NCI-H2196 treated with DMSO at 0.1 percent for 48 hours (cell line): ENCODE measurements around the gene JADE2.
"Not testable (repeated sequence)": the region's sequence is repeated elsewhere in the genome, so short reads cannot be mapped to it uniquely, and the experiment has no call there.

ENCODE experiments used
- DNase-seq: peaks from one replicate; lab custom pipeline; 2025; ENCODE audit not compliant: unreplicated experiment; lab: John Stamatoyannopoulos, UW

JADE2 gene

DNA sequence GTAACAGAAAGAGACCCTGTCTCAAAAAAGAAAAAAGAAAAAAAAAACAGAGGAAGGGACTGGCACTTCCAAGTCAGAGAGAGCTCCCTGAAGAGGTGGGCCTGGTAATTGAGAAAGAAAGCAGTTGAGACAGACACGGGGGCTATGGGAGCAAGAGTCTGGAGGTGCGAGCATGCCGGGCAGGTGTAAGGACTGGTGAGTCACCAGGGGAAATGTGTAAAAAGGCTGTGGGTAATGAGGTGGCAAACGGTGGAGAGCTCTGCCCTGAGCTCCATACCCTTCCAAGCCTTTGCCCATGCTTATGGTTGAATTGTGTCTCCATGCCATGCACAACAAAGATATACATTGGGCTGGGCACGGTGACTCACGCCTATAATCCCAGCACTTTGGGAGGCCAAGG lies 18.0 kb upstream of the JADE2 start:
- no peak for DNase-seq

GRCh38 chr5:134508521-134509195 lies 16.8 kb upstream of the JADE2 start:
- no peak for DNase-seq

DNA sequence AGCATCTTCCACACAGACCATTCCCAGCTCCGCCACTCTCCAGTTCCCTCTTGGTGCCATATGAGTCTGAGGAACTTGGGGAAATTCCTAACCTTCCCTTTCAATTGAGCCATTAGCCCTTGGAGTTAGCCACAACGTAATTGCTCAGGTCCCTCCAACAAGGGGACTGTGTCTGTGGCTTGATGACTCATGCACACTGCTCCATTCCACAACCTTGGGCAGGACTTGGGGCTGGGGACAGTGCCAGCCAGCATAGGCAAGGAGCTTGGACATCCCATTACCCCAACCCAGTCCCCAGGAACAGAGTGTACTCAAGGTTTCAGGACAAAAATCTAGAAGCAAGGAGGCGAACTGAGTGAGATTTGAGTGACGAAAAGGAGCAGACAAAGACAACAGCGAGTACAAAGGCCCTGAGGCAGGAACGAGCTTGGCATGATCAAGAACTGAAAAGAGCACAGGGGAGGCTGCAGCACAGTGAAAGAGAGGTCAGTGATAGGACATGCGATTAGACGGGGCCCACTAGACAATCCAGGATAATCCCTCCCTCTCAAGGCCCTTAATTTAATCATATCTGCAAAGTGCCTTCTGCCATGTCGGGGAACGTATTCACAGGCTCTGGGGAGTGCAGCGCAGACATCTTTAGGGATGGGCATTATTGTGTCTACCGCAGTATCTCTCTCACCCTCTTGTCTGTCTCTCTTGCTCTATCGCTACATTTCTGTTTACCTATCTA lies 16.0 kb upstream of the JADE2 start:
- DNase-seq, result no peak

DNA sequence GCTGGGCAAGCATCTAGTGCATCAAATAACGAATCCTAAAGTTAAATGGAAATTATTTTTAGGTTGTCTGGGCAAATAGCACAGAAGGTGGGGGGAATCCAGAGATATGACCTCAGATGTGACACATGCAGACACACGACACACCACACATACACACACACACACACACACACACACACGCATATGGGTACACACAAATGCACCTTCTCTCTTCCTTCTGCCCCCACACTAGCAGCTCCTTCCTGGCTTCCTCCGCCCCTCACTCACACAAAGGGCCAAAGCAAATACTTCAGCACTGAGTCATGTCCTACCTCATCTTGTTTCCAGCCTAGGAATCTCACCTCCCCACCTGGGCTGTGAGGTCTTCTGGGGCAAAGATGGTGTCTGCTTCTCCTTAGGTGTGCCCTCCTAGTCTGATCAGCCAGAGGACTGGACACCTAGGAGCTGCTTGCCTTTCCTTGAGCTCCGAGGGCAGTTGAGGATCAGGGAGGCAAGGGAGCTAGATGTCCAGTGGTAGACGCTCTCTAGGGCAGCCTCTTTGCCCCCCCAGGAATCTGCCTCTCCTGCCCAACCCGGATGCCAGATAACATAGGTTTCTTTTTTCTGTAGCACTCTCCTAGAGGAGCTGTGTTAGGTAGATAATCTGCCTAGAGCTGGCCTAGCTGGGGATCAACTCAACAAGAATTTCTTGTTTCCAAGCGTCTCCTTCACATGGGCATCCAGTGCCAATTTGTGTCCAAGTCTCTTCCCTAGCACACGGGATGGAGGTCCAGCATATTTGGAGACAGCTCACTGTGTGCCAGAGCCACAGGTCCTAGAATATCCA lies 14.3 kb upstream of the JADE2 start:
- DNase-seq, result peak; percentile 42

DNA sequence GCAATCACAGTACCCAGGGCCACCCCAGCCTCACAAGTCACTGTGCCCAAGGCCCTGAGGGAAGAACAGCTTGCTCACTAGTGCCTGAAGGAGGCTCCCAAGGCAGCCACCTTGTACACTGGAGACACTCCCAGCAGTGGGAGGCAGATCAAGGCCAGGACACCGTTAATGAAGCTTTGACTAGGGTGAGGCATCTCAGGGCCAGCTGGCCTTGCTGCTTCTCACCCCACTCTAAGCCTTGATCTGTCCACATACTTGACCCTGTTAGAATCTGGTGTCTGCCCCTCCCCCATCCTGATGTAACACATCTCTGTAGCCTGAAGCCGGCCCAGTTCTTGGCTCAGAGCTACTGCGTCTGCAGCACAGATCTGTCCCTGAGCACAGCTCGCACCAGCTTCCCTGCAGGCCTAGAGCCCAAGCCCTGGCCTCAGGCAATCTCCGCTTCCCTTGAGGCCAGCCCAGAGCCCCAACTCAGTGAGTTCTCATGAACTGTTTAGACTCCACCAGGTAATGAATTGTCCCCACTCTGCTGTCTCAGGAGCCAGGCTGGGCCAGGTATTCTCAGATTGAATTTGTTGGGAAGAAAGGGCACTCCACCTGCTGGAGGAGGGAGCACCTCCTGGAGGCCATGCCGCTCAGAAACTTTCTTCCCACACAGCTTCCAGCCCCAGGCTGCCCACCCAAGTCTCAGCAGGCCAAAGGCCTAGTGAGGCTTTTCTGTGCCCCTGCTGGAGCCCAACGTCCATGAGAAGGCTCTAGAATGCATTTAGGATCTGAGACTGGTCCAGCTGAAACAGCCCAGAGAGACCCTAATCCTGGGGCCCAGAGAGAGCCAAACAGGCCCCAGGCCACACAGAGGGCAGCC lies 13.4 kb upstream of the JADE2 start:
- peak; percentile 89 for DNase-seq

DNA sequence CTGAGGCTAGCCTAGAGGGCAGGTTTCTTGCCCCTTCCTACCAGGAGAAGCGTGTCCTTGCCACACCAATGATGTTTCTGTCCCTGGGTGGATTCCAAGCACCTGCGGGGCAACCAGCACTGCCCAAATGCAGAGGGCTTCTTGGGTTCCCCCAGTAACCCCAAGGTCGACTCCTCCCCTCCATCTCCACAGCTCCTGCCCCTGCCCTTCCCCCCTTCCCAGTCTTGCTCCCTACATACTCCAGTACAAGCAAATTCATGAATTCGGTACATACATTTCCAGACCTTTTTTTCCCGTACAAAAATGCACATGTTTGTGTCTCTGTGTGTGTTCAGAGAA lies 12.8 kb upstream of the JADE2 start:
- no peak for DNase-seq

- peak; percentile 28 for DNase-seq
Measured at GRCh38 chr5:134515801-134516200, 9.7 kb upstream of the JADE2 start.

DNA sequence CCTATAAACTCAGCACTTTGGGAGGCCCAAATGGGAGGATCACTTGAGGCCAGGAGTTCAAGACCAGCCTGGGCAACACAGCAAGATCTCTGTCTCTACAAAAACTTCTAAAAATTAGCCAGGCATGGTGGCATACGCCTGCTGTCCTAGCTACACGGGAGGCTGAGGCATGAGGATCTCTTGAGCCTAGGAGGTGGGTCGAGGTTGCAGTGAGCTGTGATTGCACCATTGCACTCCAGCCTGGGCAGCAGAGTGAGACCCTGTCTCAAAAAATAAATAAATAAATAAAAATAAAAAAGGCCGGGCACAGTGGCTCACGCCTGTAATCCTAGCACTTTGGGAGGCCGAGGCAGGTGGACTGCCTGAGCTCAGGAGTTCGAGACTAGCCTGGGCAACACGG lies 8.5 kb upstream of the JADE2 start:
- not testable (repeated sequence) for DNase-seq

DNA sequence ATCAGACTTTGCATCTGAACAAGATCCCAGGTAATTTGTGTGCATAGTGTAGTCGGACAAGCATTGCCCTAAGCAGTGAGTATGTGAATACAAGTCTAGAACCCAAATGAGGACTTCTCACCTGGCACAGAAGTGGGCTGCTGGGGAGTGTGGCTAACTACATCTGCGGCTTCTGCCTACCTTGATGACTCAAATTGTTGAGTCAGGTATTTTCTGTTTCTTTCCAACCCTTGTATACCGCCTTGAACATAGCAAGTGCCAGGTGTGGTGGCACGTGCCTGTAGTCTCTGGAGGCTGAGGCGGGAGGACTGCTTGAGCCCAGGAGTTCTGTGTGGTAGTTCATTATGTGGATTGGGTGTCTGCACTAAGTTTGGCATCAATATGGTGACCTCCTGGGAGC lies 7.9 kb upstream of the JADE2 start:
- no peak for DNase-seq

DNA sequence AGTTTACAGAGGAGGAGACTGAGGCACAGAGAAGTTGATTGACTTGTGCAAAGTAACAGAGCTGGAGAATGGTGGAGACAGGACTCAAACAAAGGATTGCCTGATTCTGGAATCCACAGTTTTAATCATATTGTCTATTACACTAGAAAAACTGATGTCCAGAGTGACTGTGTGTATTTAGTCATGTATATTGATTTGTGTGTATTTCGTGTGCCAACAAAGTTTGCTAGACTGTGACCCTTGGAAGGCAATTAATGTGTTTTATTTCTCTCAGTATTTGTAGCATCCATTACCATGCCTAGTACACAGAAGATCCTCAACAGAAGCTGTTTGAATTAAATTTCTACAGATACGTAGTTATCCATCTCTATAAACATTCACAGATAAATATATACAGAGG lies 5.5 kb upstream of the JADE2 start:
- DNase-seq, result no peak

DNA sequence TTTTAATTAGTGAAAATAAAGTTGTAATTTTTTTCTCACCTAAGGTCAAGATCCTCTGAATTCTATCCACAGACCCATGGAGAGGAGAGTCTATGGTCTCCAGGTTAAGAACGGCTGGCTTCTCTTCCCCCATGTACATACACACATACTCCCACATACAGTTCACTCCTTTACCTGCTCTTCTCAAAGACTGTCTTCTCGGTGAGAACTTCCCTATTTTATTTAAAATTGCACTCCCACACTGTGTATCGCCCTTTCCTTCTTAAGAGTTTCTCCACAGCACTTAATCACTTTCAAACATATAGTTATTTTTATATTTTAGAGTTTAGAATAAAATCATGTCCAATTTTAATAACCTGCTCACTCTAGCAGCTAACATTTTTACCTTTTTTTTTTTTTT lies 3.6 kb upstream of the JADE2 start:
- DNase-seq, result no peak

- no peak for DNase-seq
Measured at GRCh38 chr5:134523543-134524271, 1.8 kb upstream of the JADE2 start.

DNA sequence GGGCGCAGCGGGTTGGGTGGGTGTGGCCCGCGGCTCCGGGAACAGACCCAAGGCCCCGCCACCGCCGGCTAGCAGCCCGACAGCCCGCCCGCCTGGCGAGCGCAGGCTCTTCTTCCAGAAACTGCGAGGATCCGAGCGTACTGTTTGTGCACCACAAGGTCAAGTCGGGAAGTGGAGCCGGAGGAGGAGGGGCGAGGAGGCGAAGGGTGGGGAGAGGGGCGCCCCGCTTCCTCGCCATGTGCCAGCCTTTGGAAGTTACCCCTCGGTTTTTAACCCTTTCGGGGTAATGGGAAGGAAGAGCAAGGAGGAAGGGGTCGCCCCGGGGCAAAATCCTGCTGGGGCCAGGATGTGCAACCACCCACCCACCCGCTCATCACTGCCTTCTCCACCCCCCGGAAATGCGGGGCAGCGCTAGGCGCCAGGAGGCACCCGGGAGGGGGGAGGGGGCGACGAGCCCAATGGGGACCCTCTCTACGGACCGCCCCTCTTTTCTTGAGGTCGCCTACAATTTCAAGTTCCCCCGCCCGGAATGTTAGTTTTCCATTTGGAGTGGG lies 1.1 kb upstream of the JADE2 start:
- peak; percentile 70 for DNase-seq

DNA sequence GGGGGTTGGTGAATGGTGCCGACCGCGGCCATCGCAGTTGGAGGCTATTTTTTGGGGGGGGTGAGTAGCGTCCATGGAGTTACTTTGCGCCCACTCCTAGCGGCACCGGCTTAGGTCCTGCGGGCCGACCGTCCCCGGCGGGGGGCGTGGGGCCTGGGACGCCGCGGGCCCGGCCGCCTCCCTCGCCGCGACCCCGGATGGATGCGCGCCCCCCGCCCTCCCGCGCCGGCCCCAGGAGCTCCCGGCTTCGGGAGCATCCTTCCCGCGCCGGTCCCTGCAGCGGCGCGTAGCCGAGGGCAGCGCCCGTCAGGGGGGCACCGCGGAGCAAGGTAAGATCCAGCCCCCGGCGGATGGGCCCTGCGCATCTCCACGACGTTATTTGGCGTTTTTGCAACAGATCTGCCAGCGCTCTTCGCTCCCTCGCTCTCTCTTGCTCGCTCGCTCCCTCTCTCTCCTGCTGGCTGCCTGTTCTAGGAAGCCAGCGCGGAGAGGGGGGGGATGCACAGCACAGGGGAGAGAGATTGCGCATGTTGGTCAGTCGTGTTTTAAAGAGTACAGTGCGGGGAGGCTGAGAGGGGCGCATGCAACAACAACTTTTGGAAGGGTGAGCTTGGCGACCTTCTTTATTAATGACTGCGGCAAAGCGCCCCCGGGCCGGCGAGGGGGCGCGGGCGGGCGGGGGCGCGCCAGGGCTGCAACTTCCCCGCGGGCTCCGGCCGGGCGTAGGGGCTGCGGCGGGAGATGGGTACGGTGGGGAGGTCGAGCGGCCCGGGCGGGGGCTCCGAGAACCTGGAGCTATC lies 413 bp downstream of the JADE2 start:
- peak; percentile 38 for DNase-seq

DNA sequence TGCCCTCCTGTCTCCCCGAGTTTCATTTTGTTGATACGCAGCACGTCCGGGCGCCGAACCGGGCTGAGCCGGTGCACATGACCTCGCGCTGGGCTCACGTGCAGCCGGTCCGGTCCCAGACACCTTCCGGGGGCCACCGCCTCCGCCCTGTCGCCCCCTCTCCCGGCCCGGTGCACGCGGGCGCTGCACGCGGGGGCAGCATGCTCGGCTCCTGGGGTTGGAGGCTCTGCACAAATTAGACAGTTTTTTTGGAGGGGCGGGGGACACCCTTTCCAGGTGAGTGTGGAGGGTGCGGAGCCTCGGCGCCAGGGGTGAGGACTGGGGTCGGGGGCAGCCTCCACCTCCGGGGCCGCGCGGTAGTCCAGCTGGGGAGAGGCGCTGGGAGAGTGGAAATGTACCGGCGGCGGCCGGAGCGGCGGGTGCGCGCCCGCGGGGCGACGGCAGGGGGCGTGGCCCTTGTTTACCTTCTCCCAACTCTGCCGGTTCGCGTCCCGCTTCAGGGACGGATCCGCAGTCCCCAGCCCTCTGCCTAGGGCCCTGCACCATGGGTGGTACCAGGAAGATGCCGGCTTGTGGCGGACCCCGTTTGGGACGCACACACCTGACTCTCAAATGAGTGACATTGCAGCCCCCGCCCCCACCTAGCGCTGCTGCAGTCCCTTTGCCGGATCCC lies 1.1 kb downstream of the JADE2 start:
- DNase-seq, result peak; percentile 80

- peak; percentile 83 for DNase-seq
Measured at GRCh38 chr5:134527156-134527960, 1.9 kb downstream of the JADE2 start.

- no peak for DNase-seq
Measured at GRCh38 chr5:134527961-134528424, 2.5 kb downstream of the JADE2 start.

GRCh38 chr5:134528556-134528955 lies 3.1 kb downstream of the JADE2 start:
- DNase-seq, result no peak
